ENCODE measurements around the gene CELF2.
A peak's percentile ranks its signal among the peaks of the same experiment; 100 is the strongest.

Gene CELF2

GRCh38 chr10:11176746-11177145, 159.1 kb downstream of the CELF2 start:
- Histone ChIP-seq H3K27me3 (ENCODE audit: control insufficient read depth in 2 of 2, insufficient read depth in 2 of 2, low read length in 2 of 2) (no peaks in the 10 kb centered on the region), H3K9ac (ENCODE audit: low read depth in 1 of 2, low read length in 2 of 2) (no peak overlapping the region), H3K4me3 (ENCODE audit: low read length in 2 of 2) (no peak overlapping the region), H3K4me1 (ENCODE audit: control insufficient read depth in 2 of 2, insufficient read depth in 2 of 2, low read length in 2 of 2) (peaks cover 11 to 22% of the 10 kb centered on the region in 2 donors), H3K27ac (ENCODE audit: low read depth in 2 of 2, low read length in 2 of 2) (peak overlapping the region; percentile 74 to 75), H3K36me3 (ENCODE audit: control insufficient read depth in 2 of 2, insufficient read depth in 2 of 2, low read length in 2 of 2) (peaks cover 0 to 7% of the 10 kb centered on the region in 2 donors), H3K9me3 (ENCODE audit: control insufficient read depth in 2 of 2, low read length in 2 of 2) (no peaks in the 10 kb centered on the region)

- H3K27ac ChIP-seq (ENCODE audit: low read depth in 2 of 2, low read length in 2 of 2) = peak overlapping the region; percentile 58 to 75
These were observed 159.7 kb downstream of the CELF2 start for GRCh38 chr10:11177381-11177780.

GRCh38 chr10:11177926-11178471, 160.3 kb downstream of the CELF2 start:
- Histone ChIP-seq H3K27me3 (ENCODE audit: control insufficient read depth in 2 of 2, insufficient read depth in 2 of 2, low read length in 2 of 2) (no peaks in the 10 kb centered on the region), H3K9ac (ENCODE audit: low read depth in 1 of 2, low read length in 2 of 2) (no peak overlapping the region), H3K27ac (ENCODE audit: low read depth in 2 of 2, low read length in 2 of 2) (peak overlapping the region; percentile 58 to 75), H3K4me1 (ENCODE audit: control insufficient read depth in 2 of 2, insufficient read depth in 2 of 2, low read length in 2 of 2) (peaks cover 11 to 16% of the 10 kb centered on the region in 2 donors), H3K4me3 (ENCODE audit: low read length in 2 of 2) (peak overlapping the region in 1 of 2 donors; percentile 2), H3K9me3 (ENCODE audit: control insufficient read depth in 2 of 2, low read length in 2 of 2) (no peaks in the 10 kb centered on the region), H3K36me3 (ENCODE audit: control insufficient read depth in 2 of 2, insufficient read depth in 2 of 2, low read length in 2 of 2) (peaks cover 2 to 11% of the 10 kb centered on the region in 2 donors)

More at GRCh38 chr10:11177381-11177780, 159.7 kb downstream of the CELF2 start:
- H3K4me3 ChIP-seq (ENCODE audit: low read length in 2 of 2) = no peak overlapping the region
- no peaks in the 10 kb centered on the region for H3K27me3 ChIP-seq (ENCODE audit: control insufficient read depth in 2 of 2, insufficient read depth in 2 of 2, low read length in 2 of 2)
- H3K9me3 ChIP-seq (ENCODE audit: control insufficient read depth in 2 of 2, low read length in 2 of 2) = no peaks in the 10 kb centered on the region
- H3K36me3 ChIP-seq (ENCODE audit: control insufficient read depth in 2 of 2, insufficient read depth in 2 of 2, low read length in 2 of 2) = peaks cover 0 to 8% of the 10 kb centered on the region in 2 donors
- peaks cover 11 to 18% of the 10 kb centered on the region in 2 donors for H3K4me1 ChIP-seq (ENCODE audit: control insufficient read depth in 2 of 2, insufficient read depth in 2 of 2, low read length in 2 of 2)
- peak overlapping the region in 1 of 2 donors; percentile 3 for H3K9ac ChIP-seq (ENCODE audit: low read depth in 1 of 2, low read length in 2 of 2)

- no peaks in the 10 kb centered on the region for H3K27me3 ChIP-seq (ENCODE audit: control insufficient read depth in 2 of 2, insufficient read depth in 2 of 2, low read length in 2 of 2)
- peaks cover 3 to 8% of the 10 kb centered on the region in 2 donors for H3K36me3 ChIP-seq (ENCODE audit: control insufficient read depth in 2 of 2, insufficient read depth in 2 of 2, low read length in 2 of 2)
- H3K9ac ChIP-seq (ENCODE audit: low read depth in 1 of 2, low read length in 2 of 2) = no peak overlapping the region
- peak overlapping the region in 1 of 2 donors; percentile 46 for H3K4me3 ChIP-seq (ENCODE audit: low read length in 2 of 2)
- H3K9me3 ChIP-seq (ENCODE audit: control insufficient read depth in 2 of 2, low read length in 2 of 2) = no peaks in the 10 kb centered on the region
- peaks cover 11 to 16% of the 10 kb centered on the region in 2 donors for H3K4me1 ChIP-seq (ENCODE audit: control insufficient read depth in 2 of 2, insufficient read depth in 2 of 2, low read length in 2 of 2)
- H3K27ac ChIP-seq (ENCODE audit: low read depth in 2 of 2, low read length in 2 of 2) = peak overlapping the region; percentile 58 to 75
These were observed 161.2 kb downstream of the CELF2 start for GRCh38 chr10:11178606-11179515.

GRCh38 chr10:11179516-11180105, 161.9 kb downstream of the CELF2 start:
- Histone ChIP-seq H3K4me1 (ENCODE audit: control insufficient read depth in 2 of 2, insufficient read depth in 2 of 2, low read length in 2 of 2) (peaks cover 11 to 16% of the 10 kb centered on the region in 2 donors), H3K4me3 (ENCODE audit: low read length in 2 of 2) (peak overlapping the region in 1 of 2 donors; percentile 46), H3K9ac (ENCODE audit: low read depth in 1 of 2, low read length in 2 of 2) (peak overlapping the region in 1 of 2 donors; percentile 26), H3K27me3 (ENCODE audit: control insufficient read depth in 2 of 2, insufficient read depth in 2 of 2, low read length in 2 of 2) (no peaks in the 10 kb centered on the region), H3K9me3 (ENCODE audit: control insufficient read depth in 2 of 2, low read length in 2 of 2) (no peaks in the 10 kb centered on the region), H3K36me3 (ENCODE audit: control insufficient read depth in 2 of 2, insufficient read depth in 2 of 2, low read length in 2 of 2) (peaks cover 3 to 8% of the 10 kb centered on the region in 2 donors), H3K27ac (ENCODE audit: low read depth in 2 of 2, low read length in 2 of 2) (peak overlapping the region; percentile 56 to 66)

- H3K9me3 ChIP-seq (ENCODE audit: control insufficient read depth in 2 of 2, low read length in 2 of 2) = peaks cover 0 to 2% of the 10 kb centered on the region in 2 donors
- peak overlapping the region; percentile 56 to 66 for H3K27ac ChIP-seq (ENCODE audit: low read depth in 2 of 2, low read length in 2 of 2)
- peaks cover 11 to 16% of the 10 kb centered on the region in 2 donors for H3K4me1 ChIP-seq (ENCODE audit: control insufficient read depth in 2 of 2, insufficient read depth in 2 of 2, low read length in 2 of 2)
- H3K4me3 ChIP-seq (ENCODE audit: low read length in 2 of 2) = peak overlapping the region in 1 of 2 donors; percentile 34
- H3K9ac ChIP-seq (ENCODE audit: low read depth in 1 of 2, low read length in 2 of 2) = peak overlapping the region in 1 of 2 donors; percentile 26
- H3K36me3 ChIP-seq (ENCODE audit: control insufficient read depth in 2 of 2, insufficient read depth in 2 of 2, low read length in 2 of 2) = peaks cover 3 to 8% of the 10 kb centered on the region in 2 donors
- H3K27me3 ChIP-seq (ENCODE audit: control insufficient read depth in 2 of 2, insufficient read depth in 2 of 2, low read length in 2 of 2) = no peaks in the 10 kb centered on the region
These were observed 162.6 kb downstream of the CELF2 start for GRCh38 chr10:11180228-11180627.

GRCh38 chr10:11181978-11182377, 164.3 kb downstream of the CELF2 start:
- Histone ChIP-seq H3K4me3 (ENCODE audit: low read length in 2 of 2) (no peak overlapping the region), H3K36me3 (ENCODE audit: control insufficient read depth in 2 of 2, insufficient read depth in 2 of 2, low read length in 2 of 2) (peaks cover 3 to 8% of the 10 kb centered on the region in 2 donors), H3K4me1 (ENCODE audit: control insufficient read depth in 2 of 2, insufficient read depth in 2 of 2, low read length in 2 of 2) (peaks cover 10 to 11% of the 10 kb centered on the region in 2 donors), H3K27me3 (ENCODE audit: control insufficient read depth in 2 of 2, insufficient read depth in 2 of 2, low read length in 2 of 2) (no peaks in the 10 kb centered on the region), H3K9me3 (ENCODE audit: control insufficient read depth in 2 of 2, low read length in 2 of 2) (peaks cover 0 to 2% of the 10 kb centered on the region in 2 donors), H3K9ac (ENCODE audit: low read depth in 1 of 2, low read length in 2 of 2) (no peak overlapping the region), H3K27ac (ENCODE audit: low read depth in 2 of 2, low read length in 2 of 2) (no peak overlapping the region)

GRCh38 chr10:11183015-11183414, 165.3 kb downstream of the CELF2 start:
- H3K27ac ChIP-seq (ENCODE audit: low read depth in 2 of 2, low read length in 2 of 2) = no peak overlapping the region
- H3K9ac ChIP-seq (ENCODE audit: low read depth in 1 of 2, low read length in 2 of 2) = no peak overlapping the region
- no peaks in the 10 kb centered on the region for H3K27me3 ChIP-seq (ENCODE audit: control insufficient read depth in 2 of 2, insufficient read depth in 2 of 2, low read length in 2 of 2)
- no peak overlapping the region for H3K4me3 ChIP-seq (ENCODE audit: low read length in 2 of 2)
- H3K4me1 ChIP-seq (ENCODE audit: control insufficient read depth in 2 of 2, insufficient read depth in 2 of 2, low read length in 2 of 2) = peaks cover 3 to 7% of the 10 kb centered on the region in 2 donors
- H3K9me3 ChIP-seq (ENCODE audit: control insufficient read depth in 2 of 2, low read length in 2 of 2) = peaks cover 0 to 2% of the 10 kb centered on the region in 2 donors
- peaks cover 3 to 8% of the 10 kb centered on the region in 2 donors for H3K36me3 ChIP-seq (ENCODE audit: control insufficient read depth in 2 of 2, insufficient read depth in 2 of 2, low read length in 2 of 2)

GRCh38 chr10:11184093-11184492, 166.4 kb downstream of the CELF2 start:
- Histone ChIP-seq H3K4me1 (ENCODE audit: control insufficient read depth in 2 of 2, insufficient read depth in 2 of 2, low read length in 2 of 2) (peaks cover 0 to 7% of the 10 kb centered on the region in 2 donors), H3K27me3 (ENCODE audit: control insufficient read depth in 2 of 2, insufficient read depth in 2 of 2, low read length in 2 of 2) (no peaks in the 10 kb centered on the region), H3K9me3 (ENCODE audit: control insufficient read depth in 2 of 2, low read length in 2 of 2) (peaks cover 0 to 2% of the 10 kb centered on the region in 2 donors), H3K4me3 (ENCODE audit: low read length in 2 of 2) (no peak overlapping the region), H3K36me3 (ENCODE audit: control insufficient read depth in 2 of 2, insufficient read depth in 2 of 2, low read length in 2 of 2) (peaks cover 3 to 8% of the 10 kb centered on the region in 2 donors), H3K27ac (ENCODE audit: low read depth in 2 of 2, low read length in 2 of 2) (no peak overlapping the region), H3K9ac (ENCODE audit: low read depth in 1 of 2, low read length in 2 of 2) (no peak overlapping the region)

Measured in mucosa of rectum (tissue), 2 donors.